B cell (primary cell): ENCODE data around the gene PGM5.

Experiments
- CTCF ChIP-seq: fragments of 200-600 bp; IDR thresholded peaks from one replicate; pipeline ENCODE4 v1.8.0; 2022; ENCODE audit warnings: antibody characterized with exemption, mild to moderate bottlenecking
- EZH2 ChIP-seq: IDR thresholded peaks from 2 replicates; pipeline ENCODE4 v1.6.1; 2012; ENCODE audit warnings: borderline replicate concordance, low read depth, mild to moderate bottlenecking, moderate library complexity, low read length; ENCODE audit not compliant: insufficient read depth, poor library complexity, severe bottlenecking

DNA sequence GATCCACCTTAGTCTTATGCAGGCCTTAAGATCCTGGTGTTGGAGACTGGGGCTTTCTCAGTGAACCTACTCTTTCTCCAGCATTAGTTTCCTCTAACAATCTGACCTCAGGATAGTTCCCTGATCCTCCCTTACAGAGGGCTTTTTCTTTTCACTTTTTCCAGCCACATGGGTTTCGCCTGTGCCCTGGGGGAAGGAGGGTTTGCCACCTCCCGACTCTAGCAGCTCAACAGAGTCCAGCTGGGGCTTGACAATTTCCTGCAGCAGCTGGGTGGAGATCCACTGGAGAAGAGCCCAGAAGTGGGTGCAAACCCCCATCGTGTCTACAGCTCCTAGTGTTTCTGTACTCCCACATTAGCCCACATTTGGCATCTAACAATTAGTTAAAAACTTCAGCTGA is 191.8 kb downstream of the PGM5 start:
- TF ChIP-seq CTCF, result no peak
- no peak for TF ChIP-seq EZH2
